Natural killer cell (primary cell): ENCODE measurements around the gene RPL13A. TPM values are rescaled to one million over a fixed set of nuclear protein-coding genes. Genes with fewer than 3 reads are reported as not detected.

ENCODE experiments used
- ATAC-seq, 3 donors: fragments of 150-1000 bp in 2 of 3; fragments of 200-7000 bp in 1 of 3; cut with Tn5 transposase; 1 replicate in 1 of 3; 2 replicates in 2 of 3; pipeline ENCODE4 v1.10.0; 2021; ENCODE audit warnings: mild to moderate bottlenecking in 2 of 3, moderate library complexity in 2 of 3
- DNase-seq, 2 donors: peaks; one replicate each; pipeline versions ENCODE4 v3.0.0 to v3.0.0-alpha.2; 2013 to 2021; ENCODE audit warnings: mixed read lengths in 1 of 2
- H3K27ac ChIP-seq: one replicate; pipeline ENCODE4 v1.5.1; 2013; ENCODE audit warnings: mild to moderate bottlenecking, low read length
- H3K27me3 ChIP-seq: one replicate; pipeline ENCODE4 v1.6.1; 2013; ENCODE audit warnings: low read length; ENCODE audit not compliant: control insufficient read depth, insufficient read depth
- H3K36me3 ChIP-seq: one replicate; pipeline ENCODE4 v1.6.1; 2013; ENCODE audit warnings: low read length; ENCODE audit not compliant: control insufficient read depth, insufficient read depth
- H3K4me1 ChIP-seq: one replicate; pipeline ENCODE4 v1.6.1; 2013; ENCODE audit warnings: low read length; ENCODE audit not compliant: control insufficient read depth, insufficient read depth
- H3K4me3 ChIP-seq: one replicate; pipeline ENCODE4 v1.5.1; 2013; ENCODE audit warnings: low read length
- H3K9me3 ChIP-seq: one replicate; pipeline ENCODE4 v1.6.1; 2013; ENCODE audit warnings: low read length; ENCODE audit not compliant: control insufficient read depth, insufficient read depth
- H3K27ac Mint-ChIP-seq, 2 donors: one replicate each; pipeline ENCODE4 v1.8.0; 2022; ENCODE audit warnings: mild to moderate bottlenecking in 2 of 2, mixed read lengths in 2 of 2, moderate library complexity in 1 of 2
- H3K27me3 Mint-ChIP-seq, 2 donors: one replicate each; pipeline ENCODE4 v1.8.0; 2022; ENCODE audit warnings: low read depth in 2 of 2, mixed read lengths in 2 of 2
- H3K36me3 Mint-ChIP-seq: one replicate; pipeline ENCODE4 v1.8.0; 2022; ENCODE audit warnings: mixed read lengths
- H3K4me1 Mint-ChIP-seq, 2 donors: one replicate each; pipeline ENCODE4 v1.8.0; 2022; ENCODE audit warnings: mixed read lengths in 2 of 2
- H3K4me3 Mint-ChIP-seq: one replicate; pipeline ENCODE4 v1.8.0; 2022; ENCODE audit warnings: mild to moderate bottlenecking, moderate library complexity, mixed read lengths
- H3K9me3 Mint-ChIP-seq, 2 donors: one replicate each; pipeline ENCODE4 v1.8.0; 2022; ENCODE audit warnings: mixed read lengths in 2 of 2
- CTCF ChIP-seq: fragments of 200-600 bp; IDR thresholded peaks from one replicate; pipeline ENCODE4 v1.8.0; 2022; ENCODE audit warnings: antibody characterized with exemption
- WGBS: methylation state at CpG from one replicate; pipeline ENCODE4 v1.1.7; 2013; ENCODE audit warnings: missing lambda C conversion rate; ENCODE audit not compliant: insufficient coverage; 5-methylcytosine and 5-hydroxymethylcytosine counted together
- intact Hi-C: fragments of 100-400 bp; cut with micrococcal nuclease; formaldehyde crosslinking; loops from one replicate; pipeline ENCODE4 v1.14.2; 2022
- total RNA-seq, 4 donors: library from RNA; stranded (reverse); fragments of 120-200 nt in 1 of 4; gene quantifications; one replicate each; pipeline versions ENCODE4 v1.2.3 to v1.2.4, GENCODE V29; 2013 to 2022

The RPL13A gene
- total RNA-seq, 3 donors from 2014 or later (not counting 1 experiment from before 2014, with no cell fraction given): 1,881 to 2,284 (median 2,283) TPM

- Mint-ChIP-seq H3K4me3 (peak overlapping the region; percentile 99), H3K36me3 (no peaks in the 10 kb centered on the region), H3K27ac (peak overlapping the region; percentile 98 to 100), H3K4me1 (peaks cover 44 to 52% of the 10 kb centered on the region in 2 donors), H3K9me3 (no peaks in the 10 kb centered on the region), H3K27me3 (no peaks in the 10 kb centered on the region)
- Histone ChIP-seq H3K4me1 (peaks cover 40% of the 10 kb centered on the region), H3K9me3 (no peaks in the 10 kb centered on the region), H3K27me3 (no peaks in the 10 kb centered on the region), H3K27ac (no peak overlapping the region), H3K36me3 (peaks cover 31% of the 10 kb centered on the region), H3K4me3 (no peak overlapping the region)
- no peak for TF ChIP-seq CTCF
- intact Hi-C loops: no loop called here
- no peak for DNase-seq
- 85% methylated on average over 7 of the region's 7 CpGs for WGBS
- no peak for ATAC-seq
These were observed 37.0 kb upstream of the RPL13A start for GRCh38 chr19:49450405-49450804.

DNA sequence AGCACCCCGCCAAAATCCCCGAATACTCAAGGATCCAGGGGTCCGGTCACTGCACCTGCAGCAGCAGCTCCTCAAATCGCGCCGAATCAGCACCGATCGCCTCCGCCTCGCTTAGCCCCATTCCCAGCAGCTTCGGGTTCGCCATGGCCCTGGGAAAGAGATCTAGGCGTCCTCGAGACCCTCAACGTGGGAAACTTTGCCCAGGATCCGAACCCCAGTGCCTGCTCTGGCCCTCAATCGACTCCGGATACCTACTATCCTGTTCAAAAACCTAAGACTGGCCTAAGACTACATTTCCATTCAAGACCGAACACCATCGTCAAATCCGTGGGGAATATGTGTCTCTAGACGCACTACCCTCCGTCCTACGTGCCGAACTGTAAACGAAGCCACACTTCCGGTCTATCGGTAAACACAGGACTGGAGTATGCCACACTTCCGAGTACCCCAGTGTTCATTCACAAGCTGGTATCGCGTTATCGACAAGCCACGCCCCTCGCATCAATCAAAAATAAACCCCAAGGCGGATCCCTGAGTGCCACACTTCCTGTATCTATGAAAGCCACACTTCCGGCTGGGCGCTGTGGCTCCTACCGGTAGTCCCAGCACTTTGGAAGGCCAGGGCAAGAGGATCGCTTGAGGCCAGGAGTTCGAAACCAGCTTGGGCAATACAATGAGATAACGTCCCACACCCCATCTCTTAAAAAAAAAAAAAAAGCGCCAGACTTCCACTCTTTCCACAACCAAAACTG, 35.8 kb upstream of the RPL13A start, which contains the start of gene PIH1D1:
PIH1D1 (minus strand) TSS at position 385 of the 752 bp plus-strand sequence; CDS start at position 145, 240 bp downstream.
- intact Hi-C loops: loop anchor here (1.0 to 2.0 kb wide), 2 partner anchors 8 to 45 kb away; partner anchors contain the start of gene RPS11
- ATAC-seq: peak; percentile 66 to 77 (median 70)
- Histone ChIP-seq H3K4me1 (peaks cover 40% of the 10 kb centered on the region), H3K27me3 (no peaks in the 10 kb centered on the region), H3K27ac (peak within 1 kb of the TSS; percentile 99), H3K4me3 (peak within 1 kb of the TSS; percentile 95), H3K9me3 (no peaks in the 10 kb centered on the region), H3K36me3 (peaks cover 29% of the 10 kb centered on the region)
- DNase-seq: peak; percentile 89 to 99
- no peaks in the 10 kb centered on the region for H3K36me3 Mint-ChIP-seq
- no peak for TF ChIP-seq CTCF
- peaks cover 44 to 47% of the 10 kb centered on the region in 2 donors for H3K4me1 Mint-ChIP-seq
- under 1% methylated on average over 41 of the region's 42 CpGs for WGBS
- no peaks in the 10 kb centered on the region for H3K9me3 Mint-ChIP-seq
- H3K4me3 Mint-ChIP-seq: peak within 1 kb of the TSS; percentile 99
- peak within 1 kb of the TSS; percentile 98 to 100 for H3K27ac Mint-ChIP-seq
- no peaks in the 10 kb centered on the region for H3K27me3 Mint-ChIP-seq

DNA sequence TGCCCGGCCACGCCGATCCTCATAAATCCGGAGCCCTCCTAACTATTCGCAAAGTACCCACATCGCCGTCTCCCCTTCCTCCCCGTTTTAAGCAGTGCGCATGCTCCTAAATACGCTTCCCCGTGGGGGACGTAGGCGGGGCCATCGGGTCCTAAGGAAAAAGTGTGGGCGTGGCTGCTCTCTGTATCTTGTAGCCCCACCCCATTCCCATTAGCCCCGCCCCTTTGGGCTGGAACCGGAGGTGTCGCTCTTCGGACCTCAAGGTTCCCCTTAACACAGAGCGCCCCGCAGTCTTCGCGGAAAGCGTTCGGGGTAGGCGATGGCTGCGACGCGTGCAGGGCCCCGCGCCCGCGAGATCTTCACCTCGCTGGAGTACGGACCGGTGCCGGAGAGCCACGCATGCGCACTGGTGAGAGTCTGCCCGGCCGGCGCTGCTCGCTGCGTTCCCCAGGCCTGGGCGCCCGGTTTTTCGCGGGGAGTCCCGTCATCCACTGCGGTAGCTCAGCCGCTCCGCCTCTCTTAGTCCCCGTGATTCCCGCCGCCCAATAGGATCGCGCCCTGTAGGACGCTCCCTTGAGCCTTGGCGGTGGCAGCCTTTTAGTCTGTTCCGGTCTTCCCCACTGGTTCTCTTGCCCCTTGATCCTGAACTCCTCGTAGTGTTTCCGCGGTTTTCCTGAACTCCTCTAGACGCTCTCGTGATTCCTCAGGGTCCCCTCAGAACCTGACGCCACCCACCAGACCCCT, 34.2 kb upstream of the RPL13A start, which contains the start of gene ALDH16A1:
ALDH16A1 (plus strand) TSS at position 213 of the 744 bp plus-strand sequence; CDS start at position 320, 107 bp downstream.
- Mint-ChIP-seq H3K36me3 (no peaks in the 10 kb centered on the region), H3K27me3 (no peaks in the 10 kb centered on the region), H3K9me3 (no peaks in the 10 kb centered on the region), H3K4me1 (peaks cover 43 to 51% of the 10 kb centered on the region in 2 donors), H3K4me3 (peak within 1 kb of the TSS; percentile 99), H3K27ac (peak within 1 kb of the TSS; percentile 98 to 100)
- Histone ChIP-seq H3K27ac (peak within 1 kb of the TSS; percentile 99), H3K4me3 (peak within 1 kb of the TSS; percentile 78), H3K4me1 (peaks cover 46% of the 10 kb centered on the region), H3K9me3 (no peaks in the 10 kb centered on the region), H3K36me3 (peaks cover 15% of the 10 kb centered on the region), H3K27me3 (no peaks in the 10 kb centered on the region)
- ATAC-seq (peak; percentile 79 to 96 (median 86)), DNase-seq (peak; percentile 96 to 99)
- intact Hi-C loops: loop anchor here (1.0 to 2.0 kb wide), 5 partner anchors 16 to 424 kb away; partner anchors contain the start of genes AKT1S1, RPL13A, RPS11 and TBC1D17
- WGBS: under 1% methylated on average over 66 of the region's 66 CpGs
- TF ChIP-seq CTCF: no peak
